ENCODE data around the gene NMS. TPM values are rescaled to one million over a fixed set of nuclear protein-coding genes. Genes with fewer than 3 reads are reported as not detected.

Gene NMS
- total and polyA plus RNA-seq, 2 of the 8 experiments (the other 6 are each of a cell fraction or from before 2014, with no cell fraction given): not detected

DNA sequence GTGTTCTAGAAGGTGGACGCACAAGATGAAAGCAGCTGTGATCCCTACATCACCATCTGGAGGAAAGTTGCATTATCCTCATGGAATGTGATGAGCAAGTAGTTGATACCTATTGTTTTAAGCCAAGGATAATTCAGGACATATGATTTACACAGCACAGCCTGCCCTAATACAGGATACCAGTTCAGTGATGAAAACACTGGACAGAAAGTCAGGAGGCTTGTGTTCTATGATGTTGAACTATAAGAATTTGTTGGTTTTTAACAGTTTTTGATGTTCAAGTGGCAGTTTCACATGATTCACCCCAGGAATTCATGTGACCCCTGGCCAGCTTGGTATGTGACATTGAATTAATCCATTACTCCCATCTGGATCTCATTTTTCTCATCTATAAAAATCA lies 46.7 kb upstream of the NMS start:
- Histone ChIP-seq H2AFZ (ENCODE audit: low read length) (no peak overlapping the region), H3K4me1 (replicated peaks in 1 of 4; ENCODE audit: control insufficient read depth in 3 of 4, insufficient read depth in 4 of 4, low read length in 3 of 4) (peaks cover 0 to 4% (median 1%) of the 10 kb centered on the region in 4 experiments; a peak in 2 of 7 replicates), H2BK20ac (ENCODE audit: low read length) (no peak overlapping the region), H2BK15ac (ENCODE audit: low read length) (no peak overlapping the region), H4K20me1 (replicated peaks in 1 of 2; ENCODE audit: control insufficient read depth in 1 of 2, insufficient read depth in 2 of 2, low read length in 2 of 2) (no peaks in the 10 kb centered on the region), H2AK5ac (ENCODE audit: low read depth, low read length) (no peak overlapping the region), H4K5ac (ENCODE audit: insufficient read length, low read depth, low read length) (no peak overlapping the region), H3K4me2 (ENCODE audit: insufficient read depth in 1 of 2, low read depth in 2 of 2, low read length in 2 of 2) (no peak overlapping the region), H3K4me3 (ENCODE audit: extremely low read depth in 1 of 4, insufficient read depth in 2 of 4, low read depth in 3 of 4, low read length in 4 of 4) (no peak overlapping the region), H3K27ac (ENCODE audit: low read depth, low read length) (no peak overlapping the region), H3K36me3 (ENCODE audit: control insufficient read depth in 2 of 4, insufficient read depth in 4 of 4, low read length in 3 of 4) (no peaks in the 10 kb centered on the region), H3K9me3 (ENCODE audit: insufficient read depth in 2 of 2, low read depth in 1 of 2, low read length in 1 of 2) (no peaks in the 10 kb centered on the region), H3K23ac (ENCODE audit: insufficient read length) (no peak overlapping the region), H3K56ac (replicated peaks; ENCODE audit: insufficient read length, low read depth, low read length) (no peak overlapping the region), H3K18ac (ENCODE audit: extremely low read depth, low read length) (no peak overlapping the region), H4K8ac (ENCODE audit: extremely low read depth, insufficient read depth, low read length) (no peak overlapping the region), H2BK12ac (ENCODE audit: low read depth, low read length) (no peak overlapping the region), H3K14ac (ENCODE audit: insufficient read length) (no peak overlapping the region), H3K9ac (replicated peaks in 1 of 4; ENCODE audit: extremely low read depth in 1 of 4, low read depth in 3 of 4, low read length in 3 of 4) (no peak overlapping the region), H2BK120ac (replicated peaks; ENCODE audit: low read depth, low read length) (no peak overlapping the region), H3K27me3 (replicated peaks in 1 of 4; ENCODE audit: control insufficient read depth in 3 of 4, extremely low read depth in 1 of 4, insufficient read depth in 3 of 4, low read length in 3 of 4) (no peaks in the 10 kb centered on the region), H3K79me1 (ENCODE audit: low read depth, low read length) (no peaks in the 10 kb centered on the region), H3K4ac (replicated peaks; ENCODE audit: insufficient read length, low read depth, low read length) (no peak overlapping the region), H3K79me2 (ENCODE audit: control insufficient read depth in 1 of 2, insufficient read depth in 2 of 2, low read length in 2 of 2) (no peaks in the 10 kb centered on the region), H3K23me2 (ENCODE audit: low read depth, low read length) (no peaks in the 10 kb centered on the region), H4K91ac (replicated peaks; ENCODE audit: insufficient read length, low read length) (no peak overlapping the region), H2BK5ac (ENCODE audit: low read depth, low read length) (no peak overlapping the region)
- DNase-seq (ENCODE audit: low read depth in 1 of 2, low spot score in 2 of 2) (no peak), FAIRE-seq (no peak)
- 88% methylated on average over 1 of the region's 1 CpG; no CpG with 5 or more reads in 1 of the 2 experiments for WGBS, 2 experiments (ENCODE audit: extremely low coverage in 1 of 2, insufficient coverage in 1 of 2, insufficient read length in 1 of 2, insufficient replicate concordance in 2 of 2, low coverage in 1 of 2, low lambda C conversion rate in 2 of 2, missing lambda C conversion rate in 1 of 2)
- CTCF ChIA-PET (ENCODE audit: partially characterized antibody): interaction anchor here (0.6 to 3.2 kb wide), 4 partner anchors 11 to 161 kb away, joined by 4 to 18 read pairs (median 8); no protein-coding TSS in a partner anchor
- POLR2A ChIA-PET (ENCODE audit: partially characterized antibody): no interaction called here
- TF ChIP-seq SIRT6 (IDR thresholded peaks at IDR 0.05; ENCODE audit: low read length): no peak
- TF ChIP-seq CBX8 (IDR thresholded peaks at IDR 0.05; ENCODE audit: borderline replicate concordance, low read depth, low read length): no peak
- no peak for TF ChIP-seq ZNF274 (IDR thresholded peaks at IDR 0.05; ENCODE audit: borderline replicate concordance, extremely low read depth, low read length)
- TF ChIP-seq KDM1A (IDR thresholded peaks at IDR 0.05; ENCODE audit: borderline replicate concordance, low read length): no peak

All from H1 (cell line).